OCI-LY3 (cell line): Measurements from ENCODE around the gene MGST2.

ENCODE experiments used
- H2AFZ ChIP-seq: fragments of 200-600, 300-600 bp; shearing (Covaris generic); 2 replicates; pipeline ENCODE4 v1.6.0; 2014; ENCODE audit warnings: antibody characterized with exemption, low read depth, low read length
- H3K27ac ChIP-seq: fragments of 200-600, 300-600 bp; sonication (generic); 2 replicates; pipeline ENCODE4 v1.5.1; 2014; ENCODE audit warnings: mild to moderate bottlenecking, low read length, moderate library complexity, mixed read lengths
- H3K27me3 ChIP-seq: fragments of 200-600, 300-600 bp; sonication (generic); 2 replicates; pipeline ENCODE4 v1.6.1; 2014; ENCODE audit warnings: low read depth, low read length, mixed read lengths
- H3K36me3 ChIP-seq: fragments of 200-600, 300-600 bp; sonication (generic); replicated peaks from 2 replicates; pipeline ENCODE3; 2014; ENCODE audit warnings: low read depth, low read length, mixed read lengths
- H3K4me1 ChIP-seq: fragments of 300-600, 200-600 bp; sonication (generic); 2 replicates; pipeline ENCODE4 v1.6.1; 2014; ENCODE audit warnings: low read length, mixed read lengths
- H3K4me2 ChIP-seq: fragments of 200-600, 300-600 bp; sonication (generic); 2 replicates; pipeline ENCODE4 v1.6.1; 2014; ENCODE audit warnings: low read length, mixed read lengths
- H3K4me3 ChIP-seq: fragments of 300-600, 200-600 bp; sonication (generic); 2 replicates; pipeline ENCODE4 v1.5.1; 2014; ENCODE audit warnings: antibody characterized with exemption, mild to moderate bottlenecking, low read length, moderate library complexity
- H3K79me2 ChIP-seq: fragments of 300-600, 200-600 bp; shearing (Covaris generic); 2 replicates; pipeline ENCODE4 v1.6.1; 2014; ENCODE audit warnings: mild to moderate bottlenecking, low read length, mixed read lengths
- H3K9ac ChIP-seq: fragments of 300-600, 200-600 bp; shearing (Covaris generic); 2 replicates; pipeline ENCODE4 v1.6.0; 2014; ENCODE audit warnings: mild to moderate bottlenecking, low read length, moderate library complexity
- H3K9me3 ChIP-seq: fragments of 200-600, 300-600 bp; shearing (Covaris generic); 2 replicates; pipeline ENCODE4 v1.6.1; 2014; ENCODE audit warnings: low read length, mixed read lengths; ENCODE audit not compliant: insufficient read depth
- H4K20me1 ChIP-seq: fragments of 200-600, 300-600 bp; sonication (generic); 2 replicates; pipeline ENCODE4 v1.6.1; 2016; ENCODE audit warnings: low read length, mixed read lengths; ENCODE audit not compliant: insufficient read depth
- EZH2phosphoT487 ChIP-seq: fragments of 200-600 bp; shearing (Covaris generic); IDR thresholded peaks from 2 replicates; pipeline ENCODE4 v1.6.1; 2018; ENCODE audit warnings: antibody characterized with exemption, mixed run types, low read depth
- TF ChIP-seq, protein P1 (sequence below): fragments of 200-600, 300-600 bp; sonication (generic); IDR thresholded peaks from 2 replicates; pipeline ENCODE4 v1.5.1; 2014; ENCODE audit warnings: antibody characterized with exemption, low read length, low read depth

Gene MGST2

GRCh38 chr4:139655116-139655515, 10.5 kb upstream of the MGST2 start:
- Histone ChIP-seq H3K27me3 (peaks cover 19% of the 10 kb centered on the region), H3K4me2 (no peak overlapping the region), H4K20me1 (no peaks in the 10 kb centered on the region), H2AFZ (no peak overlapping the region), H3K27ac (no peak overlapping the region), H3K9me3 (no peaks in the 10 kb centered on the region), H3K4me3 (no peak overlapping the region), H3K79me2 (no peaks in the 10 kb centered on the region), H3K9ac (no peak overlapping the region), H3K4me1 (peaks cover 5% of the 10 kb centered on the region), H3K36me3 (no peaks in the 10 kb centered on the region)
- TF ChIP-seq, protein P1, sequence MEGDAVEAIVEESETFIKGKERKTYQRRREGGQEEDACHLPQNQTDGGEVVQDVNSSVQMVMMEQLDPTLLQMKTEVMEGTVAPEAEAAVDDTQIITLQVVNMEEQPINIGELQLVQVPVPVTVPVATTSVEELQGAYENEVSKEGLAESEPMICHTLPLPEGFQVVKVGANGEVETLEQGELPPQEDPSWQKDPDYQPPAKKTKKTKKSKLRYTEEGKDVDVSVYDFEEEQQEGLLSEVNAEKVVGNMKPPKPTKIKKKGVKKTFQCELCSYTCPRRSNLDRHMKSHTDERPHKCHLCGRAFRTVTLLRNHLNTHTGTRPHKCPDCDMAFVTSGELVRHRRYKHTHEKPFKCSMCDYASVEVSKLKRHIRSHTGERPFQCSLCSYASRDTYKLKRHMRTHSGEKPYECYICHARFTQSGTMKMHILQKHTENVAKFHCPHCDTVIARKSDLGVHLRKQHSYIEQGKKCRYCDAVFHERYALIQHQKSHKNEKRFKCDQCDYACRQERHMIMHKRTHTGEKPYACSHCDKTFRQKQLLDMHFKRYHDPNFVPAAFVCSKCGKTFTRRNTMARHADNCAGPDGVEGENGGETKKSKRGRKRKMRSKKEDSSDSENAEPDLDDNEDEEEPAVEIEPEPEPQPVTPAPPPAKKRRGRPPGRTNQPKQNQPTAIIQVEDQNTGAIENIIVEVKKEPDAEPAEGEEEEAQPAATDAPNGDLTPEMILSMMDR, result peak; percentile 70
- TF ChIP-seq EZH2phosphoT487, result no peak

GRCh38 chr4:139656614-139657486, 8.8 kb upstream of the MGST2 start:
- Histone ChIP-seq H3K79me2 (no peaks in the 10 kb centered on the region), H4K20me1 (no peaks in the 10 kb centered on the region), H3K4me1 (no peaks in the 10 kb centered on the region), H2AFZ (no peak overlapping the region), H3K4me3 (no peak overlapping the region), H3K4me2 (no peak overlapping the region), H3K9ac (no peak overlapping the region), H3K27ac (no peak overlapping the region), H3K9me3 (no peaks in the 10 kb centered on the region), H3K27me3 (peaks cover 19% of the 10 kb centered on the region), H3K36me3 (no peaks in the 10 kb centered on the region)
- TF ChIP-seq EZH2phosphoT487, result no peak
- TF ChIP-seq, protein P1, result peak; percentile 95

DNA sequence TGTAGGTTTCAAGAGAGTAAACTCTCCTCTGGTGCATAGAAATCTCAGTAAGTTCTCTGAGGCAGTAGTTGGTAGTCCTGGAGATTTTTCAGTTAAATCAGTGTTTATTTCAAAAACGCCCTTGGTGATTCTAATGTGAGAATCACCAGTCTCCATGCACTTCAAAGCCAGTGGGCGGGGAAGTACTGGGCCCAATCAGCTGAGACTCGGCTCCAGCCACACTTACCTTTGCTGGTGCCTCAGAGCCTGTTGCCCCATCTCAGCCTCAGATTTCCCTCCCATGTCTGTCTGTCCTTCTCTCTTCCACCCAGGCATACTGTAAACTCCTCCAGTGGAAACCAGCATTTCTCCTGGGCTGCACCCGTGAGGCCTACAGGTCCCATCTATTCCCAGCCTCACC, 7.4 kb upstream of the MGST2 start:
- no peaks in the 10 kb centered on the region for H3K4me1 ChIP-seq
- no peak overlapping the region for H2AFZ ChIP-seq
- peaks cover 18% of the 10 kb centered on the region for H3K27me3 ChIP-seq
- H3K4me2 ChIP-seq, result no peak overlapping the region
- no peak overlapping the region for H3K4me3 ChIP-seq
- H3K36me3 ChIP-seq, result no peaks in the 10 kb centered on the region
- no peaks in the 10 kb centered on the region for H3K79me2 ChIP-seq
- TF ChIP-seq, protein P1, result no peak
- TF ChIP-seq EZH2phosphoT487, result no peak
- no peak overlapping the region for H3K9ac ChIP-seq
- no peak overlapping the region for H3K27ac ChIP-seq
- H4K20me1 ChIP-seq, result no peaks in the 10 kb centered on the region
- H3K9me3 ChIP-seq, result no peaks in the 10 kb centered on the region

DNA sequence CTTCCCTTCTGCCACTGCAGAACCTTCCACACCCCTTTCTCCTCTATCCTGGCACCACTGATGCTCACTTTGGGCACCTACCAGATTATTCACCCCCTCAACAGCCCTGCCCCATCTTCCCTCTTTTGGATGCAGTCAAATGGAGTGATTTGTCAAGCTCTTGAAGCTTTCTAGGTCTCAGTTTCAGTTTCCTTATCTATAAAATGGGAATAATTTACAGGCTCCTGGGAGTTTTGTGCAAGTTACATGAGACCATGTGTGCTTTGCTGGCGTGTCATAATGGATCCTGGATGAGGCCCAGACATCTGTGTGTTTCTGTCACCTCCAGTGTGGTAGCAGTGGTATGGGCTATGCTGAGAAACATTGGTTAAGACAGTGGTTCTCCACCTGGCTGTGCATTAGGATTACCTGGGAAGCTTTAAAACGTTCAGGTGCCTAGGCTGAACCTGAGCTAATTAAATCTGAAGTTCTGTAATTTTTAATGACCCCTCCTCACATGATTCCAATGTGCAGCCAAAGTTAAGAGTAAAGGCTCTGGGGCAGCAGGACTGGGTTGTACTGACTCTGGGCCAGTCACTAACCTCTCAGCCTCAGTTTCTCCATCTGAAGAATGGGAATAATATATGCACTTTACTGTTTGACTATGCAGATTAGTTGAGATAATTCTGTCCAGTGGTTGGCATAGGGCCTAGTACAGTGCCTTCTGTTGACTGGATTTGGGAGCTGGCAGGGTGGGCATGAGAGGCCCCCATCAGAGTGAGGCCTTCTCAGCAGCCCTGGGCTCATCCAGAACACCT, 6.8 kb upstream of the MGST2 start:
- Histone ChIP-seq H2AFZ (no peak overlapping the region), H3K4me2 (no peak overlapping the region), H3K36me3 (no peaks in the 10 kb centered on the region), H3K27me3 (peaks cover 12% of the 10 kb centered on the region), H3K4me3 (no peak overlapping the region), H3K4me1 (no peaks in the 10 kb centered on the region), H3K27ac (no peak overlapping the region), H4K20me1 (no peaks in the 10 kb centered on the region), H3K9ac (no peak overlapping the region), H3K9me3 (no peaks in the 10 kb centered on the region), H3K79me2 (no peaks in the 10 kb centered on the region)
- TF ChIP-seq EZH2phosphoT487, result no peak
